Measurements from ENCODE around the gene PEX14. TPM values are rescaled to one million over a fixed set of nuclear protein-coding genes. Genes with fewer than 3 reads are reported as not detected.

Gene PEX14
- total RNA-seq, 1 donor from 2014 or later = 35.4 TPM

DNA sequence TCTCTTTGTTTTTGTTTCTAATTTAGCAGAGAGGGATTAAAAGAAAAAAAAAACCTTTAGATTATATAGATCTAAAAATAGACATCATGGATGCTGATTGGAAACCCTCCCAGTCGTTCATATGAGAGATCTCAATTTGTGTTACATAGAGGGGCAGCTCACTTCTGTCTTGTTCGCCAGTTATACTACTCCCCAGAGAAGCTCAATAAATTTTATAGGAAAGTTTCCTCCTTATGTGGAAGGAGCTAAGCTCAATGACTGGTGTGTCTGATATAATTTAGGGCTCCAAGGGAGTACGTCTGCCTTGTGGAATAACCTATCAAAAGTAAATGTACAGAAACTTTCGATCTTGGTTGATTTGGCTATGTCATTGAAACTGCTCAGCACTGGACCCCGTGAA, 117.6 kb downstream of the PEX14 start:
- no peak for DNase-seq (ENCODE audit: low spot score)

DNA sequence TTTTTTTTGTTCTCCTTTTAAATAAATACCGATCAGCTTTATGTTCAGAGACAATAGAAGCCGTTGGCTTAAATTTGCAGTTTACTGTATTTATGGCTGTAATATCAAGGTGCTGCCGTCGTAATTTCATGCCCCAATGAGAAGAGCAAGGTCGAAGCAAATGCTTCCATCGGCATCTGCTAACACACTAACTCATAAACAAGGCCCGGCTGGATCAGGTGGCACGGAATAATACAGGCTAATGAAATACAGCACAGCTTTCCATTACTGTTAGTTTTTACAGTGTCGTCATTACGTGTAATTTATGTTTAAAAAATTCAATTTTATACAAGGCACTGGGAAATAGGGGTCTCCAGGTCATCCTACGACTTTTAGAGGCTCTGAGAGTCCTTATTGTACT, 119.0 kb downstream of the PEX14 start:
- no peak for DNase-seq (ENCODE audit: low spot score)

DNA sequence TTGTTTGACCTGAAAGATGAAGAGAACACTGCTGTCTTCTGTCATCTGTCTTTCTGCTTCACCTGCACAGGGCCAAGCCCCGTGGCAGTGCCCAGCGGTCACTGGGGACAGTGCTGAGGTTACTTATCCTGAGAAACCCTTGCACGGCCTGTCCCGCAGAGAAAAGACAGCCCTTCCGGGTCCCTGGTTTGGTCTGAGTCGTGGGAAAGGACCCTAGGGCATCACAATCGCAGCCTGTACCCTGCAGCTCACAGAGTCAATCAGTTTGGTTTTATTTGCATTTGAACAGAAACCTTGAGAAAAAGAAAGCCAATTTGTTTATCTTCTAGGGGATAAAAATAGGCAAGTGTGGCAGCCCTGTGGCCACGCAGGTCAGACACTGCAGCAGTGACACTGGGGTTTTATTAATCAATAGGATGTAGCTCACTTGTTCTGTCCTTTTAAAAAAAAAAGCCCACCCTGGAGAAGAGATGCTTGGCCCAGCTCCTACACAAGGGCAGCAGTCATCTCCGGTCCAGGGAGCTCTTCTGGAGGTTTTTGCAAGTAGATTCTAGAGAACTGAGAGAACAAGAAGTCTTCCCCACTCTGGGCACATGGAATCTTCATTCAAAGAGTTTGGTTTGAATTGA, 120.0 kb downstream of the PEX14 start:
- DNase-seq (ENCODE audit: low spot score) = no peak

DNA sequence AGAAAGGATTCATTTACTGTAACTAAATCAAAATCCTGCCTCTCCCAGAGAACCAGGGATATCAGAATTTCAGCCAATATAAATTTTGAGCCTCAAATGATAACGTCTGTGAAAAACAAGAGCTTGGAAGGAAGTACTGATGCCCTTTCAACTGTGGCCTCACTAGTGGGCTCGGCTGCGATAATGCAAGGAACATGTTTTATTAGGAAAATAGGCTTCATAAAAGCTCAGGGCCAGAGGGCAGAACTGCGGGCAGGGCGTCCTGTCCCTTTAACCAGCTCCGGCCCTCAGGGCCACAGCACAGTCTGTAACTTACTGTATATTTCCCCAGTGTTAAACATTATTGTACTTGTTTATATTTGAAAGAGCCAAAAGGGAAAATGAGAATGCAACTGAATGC, 122.0 kb downstream of the PEX14 start:
- DNase-seq (ENCODE audit: low spot score) = no peak

DNA sequence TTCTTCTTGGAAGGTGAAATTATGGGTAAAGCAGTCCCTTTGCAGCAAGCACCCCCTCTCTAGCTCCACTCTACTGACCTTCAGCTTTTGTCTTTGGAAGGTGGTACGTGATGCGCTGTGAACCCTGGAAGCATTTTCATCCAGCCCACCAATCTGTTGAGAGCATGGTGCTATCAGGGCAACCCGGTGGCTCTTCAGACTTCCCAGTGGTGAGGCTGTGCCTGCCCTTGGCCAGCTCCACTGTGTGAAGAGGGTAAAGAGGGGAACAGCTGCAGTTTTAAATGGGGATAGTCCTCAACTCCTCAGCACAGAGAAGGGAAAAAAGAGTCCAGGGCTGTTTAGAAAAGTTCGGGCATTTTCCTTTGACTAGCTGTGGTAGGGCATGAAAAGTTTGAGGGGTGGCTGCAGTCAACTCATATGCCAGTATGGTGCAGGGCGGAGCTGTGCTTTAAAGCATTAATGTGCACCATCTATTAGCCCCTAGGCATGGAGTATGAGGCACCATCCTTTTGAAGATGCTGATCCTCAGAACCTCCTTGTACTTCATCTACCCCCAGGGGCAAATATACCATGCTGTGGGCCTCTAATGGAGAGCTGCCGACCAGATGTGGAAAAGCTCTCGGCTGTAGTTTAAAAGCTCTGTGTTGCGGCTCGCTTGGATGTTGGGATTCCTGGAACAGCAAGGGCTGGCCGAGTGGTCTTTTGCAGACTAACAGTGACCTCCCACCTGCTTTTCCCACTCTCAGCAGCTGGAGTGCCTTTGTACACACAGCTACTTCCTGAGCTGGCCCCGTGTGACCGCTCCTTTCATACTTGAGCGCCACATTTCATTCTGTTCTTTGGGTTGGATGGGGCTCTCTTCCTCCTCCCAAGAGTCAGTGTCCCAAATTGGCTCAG, 123.0 kb downstream of the PEX14 start:
- DNase-seq (ENCODE audit: low spot score) = no peak

DNA sequence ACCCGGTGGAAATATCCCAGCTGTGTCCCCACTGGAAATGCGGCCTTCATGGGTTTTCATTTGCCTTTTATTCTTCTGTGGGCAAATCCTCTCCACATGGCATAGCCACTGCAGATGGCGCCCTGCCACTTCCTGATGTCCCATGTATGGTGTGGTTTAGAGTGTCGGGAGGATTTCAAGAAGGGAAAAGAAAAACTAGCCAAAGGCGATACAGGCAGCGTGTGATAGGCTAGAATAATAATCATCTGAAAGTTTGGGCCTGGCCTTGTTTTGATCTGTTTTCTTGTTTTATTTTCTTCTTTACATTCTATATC, 123.6 kb downstream of the PEX14 start:
- DNase-seq (ENCODE audit: low spot score) = peak; percentile 47

DNA sequence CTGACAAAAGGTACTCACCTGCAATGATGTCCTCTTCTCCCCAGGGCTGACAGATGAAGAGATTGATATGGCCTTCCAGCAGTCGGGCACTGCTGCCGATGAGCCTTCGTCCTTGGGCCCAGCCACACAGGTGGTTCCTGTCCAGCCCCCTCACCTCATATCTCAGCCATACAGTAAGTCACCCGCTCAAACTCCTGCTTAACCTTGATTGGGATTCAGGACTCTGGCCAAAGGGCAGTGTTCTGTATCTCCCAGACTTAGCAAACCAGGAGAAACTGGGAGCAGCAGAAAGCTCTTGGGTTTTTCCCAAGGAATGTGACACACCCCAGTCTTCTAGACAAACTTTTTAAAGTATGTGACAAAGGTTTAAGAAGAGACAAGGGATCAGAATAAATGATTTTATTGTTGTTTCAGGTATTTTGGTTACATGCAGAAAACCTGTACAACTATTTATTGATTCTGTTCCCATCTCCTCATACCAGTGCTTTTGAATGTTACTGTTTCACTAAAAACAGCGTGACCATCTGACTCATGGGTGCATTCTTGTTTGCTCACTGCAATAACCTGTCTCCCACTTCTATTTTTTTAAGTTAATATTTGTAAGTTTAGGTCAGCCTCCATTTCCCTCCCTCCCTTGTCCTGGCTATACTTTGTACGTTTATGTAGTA, 124.6 kb downstream of the PEX14 start:
- peak; percentile 39 for DNase-seq (ENCODE audit: low spot score)

DNA sequence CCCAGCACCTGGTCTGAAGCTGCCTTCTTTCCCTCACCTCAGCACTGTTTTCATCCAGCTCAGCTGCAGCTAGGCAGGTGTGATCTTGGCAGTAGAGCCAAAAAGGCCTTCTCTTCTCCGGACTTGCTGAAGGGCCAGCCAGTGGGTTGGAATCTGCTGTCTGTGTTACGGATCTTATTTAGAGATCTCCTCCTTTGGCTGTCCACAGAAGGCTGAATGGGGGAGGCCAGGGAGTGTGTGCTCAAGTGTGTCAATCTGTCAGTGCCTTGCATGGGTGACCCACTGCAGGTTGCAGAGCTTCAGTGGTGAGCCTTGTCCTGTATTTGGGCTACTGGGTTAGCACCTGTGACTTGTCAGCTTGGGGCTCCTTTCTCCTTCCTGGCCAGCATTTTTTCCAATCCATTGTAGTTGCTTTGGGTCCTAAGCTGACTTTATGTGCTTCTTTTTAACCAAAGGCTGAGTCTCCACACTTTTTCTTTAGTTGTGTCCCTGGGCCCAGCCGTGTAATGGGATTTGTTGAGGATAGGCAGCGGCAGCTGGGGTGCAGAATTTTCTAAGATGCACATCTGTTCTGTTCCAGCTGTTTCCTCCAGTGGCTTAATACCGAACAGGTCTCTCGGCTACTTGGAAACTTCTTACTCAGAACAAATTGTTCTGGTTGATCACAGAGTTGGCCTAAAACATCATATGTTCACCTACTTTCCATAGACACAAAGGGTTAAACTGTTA, 126.8 kb downstream of the PEX14 start:
- peak; percentile 41 for DNase-seq (ENCODE audit: low spot score)

DNA sequence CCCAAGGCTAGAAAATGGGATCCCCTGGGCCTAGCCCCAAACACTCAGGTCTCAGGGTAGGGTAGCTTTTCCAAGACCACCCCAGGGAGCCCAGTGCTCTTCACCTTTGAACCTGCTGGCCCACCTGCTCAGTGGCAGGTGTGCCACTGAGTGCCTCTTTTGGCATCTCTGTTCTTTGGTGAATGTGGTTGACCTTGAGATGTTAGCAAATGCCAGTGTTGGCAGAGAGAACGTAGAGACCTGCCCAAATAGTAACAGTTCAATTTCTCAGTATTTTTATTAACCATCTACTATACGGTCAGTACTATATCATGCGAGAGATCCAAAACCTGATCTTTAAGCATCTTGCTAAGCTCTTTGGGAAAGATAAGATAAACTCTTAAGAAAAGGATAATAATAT, 128.2 kb downstream of the PEX14 start:
- DNase-seq (ENCODE audit: low spot score) = no peak

DNA sequence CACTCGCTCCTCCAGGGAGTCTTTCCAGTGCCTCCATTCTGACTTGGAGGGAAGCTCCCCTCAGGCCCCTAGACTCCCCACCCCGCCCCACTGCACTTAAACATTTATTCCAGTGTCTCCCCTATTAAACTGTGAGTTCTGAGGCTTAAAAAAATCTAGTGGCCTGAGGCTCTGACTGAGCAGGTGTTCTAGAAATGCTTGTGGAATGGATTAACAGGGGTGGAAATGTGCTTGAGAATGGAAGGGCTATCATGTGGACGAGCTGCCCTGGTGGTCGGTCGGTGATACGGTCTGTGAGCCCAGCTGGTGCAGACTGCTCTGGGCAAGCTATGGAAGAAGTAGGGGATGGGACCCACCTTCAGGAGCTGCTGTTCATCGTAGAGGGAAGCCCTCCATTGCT, 130.2 kb downstream of the PEX14 start:
- peak; percentile 53 for DNase-seq (ENCODE audit: low spot score)

DNA sequence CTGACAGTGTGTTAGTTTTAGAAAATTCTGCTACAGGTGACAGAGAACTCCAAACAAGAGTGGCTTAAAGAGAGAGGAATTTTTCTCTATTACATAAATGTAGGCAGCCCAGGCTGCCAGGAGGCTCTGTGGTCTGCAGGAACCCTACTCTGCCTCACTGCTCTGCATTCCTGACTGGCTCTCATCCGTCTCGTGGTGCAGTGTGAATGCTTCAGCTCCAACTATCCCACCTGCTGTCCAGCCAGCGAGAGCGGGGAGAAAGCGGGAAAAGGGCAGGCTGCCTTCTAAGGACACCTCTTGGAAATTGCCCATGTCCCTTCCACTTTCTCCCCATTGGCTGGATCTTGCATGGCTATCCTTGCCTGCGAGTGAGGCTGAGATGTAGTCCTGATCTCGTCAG, 131.3 kb downstream of the PEX14 start:
- DNase-seq (ENCODE audit: low spot score) = peak; percentile 72

DNA sequence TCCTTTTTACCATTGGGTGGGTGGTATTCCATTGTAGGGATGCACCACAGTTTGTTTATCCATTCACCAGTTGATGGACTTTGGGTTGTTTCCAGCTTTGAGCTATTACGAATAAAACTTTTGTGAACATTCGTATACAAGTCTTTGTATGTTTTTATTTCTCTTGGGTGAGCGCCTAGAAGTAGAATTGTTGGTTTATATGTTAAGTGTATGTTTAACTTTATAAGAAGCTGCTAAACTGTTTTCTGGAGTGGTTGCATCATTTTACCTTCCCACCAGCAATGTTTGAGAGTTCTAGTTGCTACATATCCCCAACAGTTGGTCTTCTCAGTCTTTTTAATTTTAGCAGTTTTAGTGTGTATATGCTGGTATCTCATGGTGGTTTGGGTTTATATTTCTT, 132.5 kb downstream of the PEX14 start:
- no peak for DNase-seq (ENCODE audit: low spot score)

DNA sequence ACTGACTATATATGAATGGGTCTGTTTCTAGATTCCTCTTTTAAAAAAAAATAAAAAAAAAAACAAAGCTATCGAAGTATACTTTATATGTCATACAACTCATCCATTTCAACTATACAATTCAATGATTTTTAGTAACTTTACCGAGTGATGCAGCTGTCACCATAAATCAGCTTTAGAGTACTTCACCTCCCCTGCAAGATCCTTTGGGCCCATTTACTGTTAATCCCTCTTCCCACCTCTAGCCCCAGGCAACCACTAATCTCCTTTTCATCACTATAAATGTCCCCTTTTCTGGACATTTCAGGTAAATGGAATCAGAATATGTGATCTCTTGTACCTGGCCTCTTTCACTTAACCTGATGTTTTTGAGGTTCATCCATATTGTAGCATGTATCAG, 133.9 kb downstream of the PEX14 start:
- DNase-seq (ENCODE audit: low spot score) = no peak

DNA sequence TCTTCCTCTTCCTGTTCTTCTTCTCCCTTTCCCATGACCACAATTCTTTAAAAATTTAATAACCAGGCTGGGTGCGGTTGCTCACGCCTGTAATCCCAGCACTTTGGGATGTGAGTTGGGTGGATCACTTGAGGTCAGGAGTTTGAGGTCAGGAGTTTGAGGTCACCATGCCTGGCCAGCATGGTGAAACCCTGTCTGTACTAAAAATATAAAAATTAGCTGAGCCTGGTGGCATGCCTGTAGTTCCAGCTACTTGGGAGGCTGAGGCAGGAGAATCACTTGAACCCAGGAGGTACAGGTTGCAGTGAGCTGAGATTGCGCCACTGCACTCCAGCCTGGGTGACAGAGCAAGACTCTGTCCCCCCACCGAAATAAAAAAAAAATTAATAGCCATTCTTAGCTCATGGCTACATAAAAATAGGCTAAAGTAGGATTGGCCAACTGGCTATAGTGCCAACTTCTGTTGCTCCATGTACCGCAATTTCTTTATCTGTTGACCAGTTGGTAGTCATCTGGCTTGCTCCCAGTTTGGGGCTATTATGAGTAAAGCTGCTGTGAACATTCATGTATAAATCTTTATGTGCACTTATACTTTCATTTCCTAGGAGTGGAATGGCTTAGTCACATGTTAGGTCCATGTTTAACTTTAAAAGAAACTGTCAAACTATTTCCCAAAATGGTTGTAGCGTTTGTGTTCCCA, 136.3 kb downstream of the PEX14 start:
- no peak for DNase-seq (ENCODE audit: low spot score)

DNA sequence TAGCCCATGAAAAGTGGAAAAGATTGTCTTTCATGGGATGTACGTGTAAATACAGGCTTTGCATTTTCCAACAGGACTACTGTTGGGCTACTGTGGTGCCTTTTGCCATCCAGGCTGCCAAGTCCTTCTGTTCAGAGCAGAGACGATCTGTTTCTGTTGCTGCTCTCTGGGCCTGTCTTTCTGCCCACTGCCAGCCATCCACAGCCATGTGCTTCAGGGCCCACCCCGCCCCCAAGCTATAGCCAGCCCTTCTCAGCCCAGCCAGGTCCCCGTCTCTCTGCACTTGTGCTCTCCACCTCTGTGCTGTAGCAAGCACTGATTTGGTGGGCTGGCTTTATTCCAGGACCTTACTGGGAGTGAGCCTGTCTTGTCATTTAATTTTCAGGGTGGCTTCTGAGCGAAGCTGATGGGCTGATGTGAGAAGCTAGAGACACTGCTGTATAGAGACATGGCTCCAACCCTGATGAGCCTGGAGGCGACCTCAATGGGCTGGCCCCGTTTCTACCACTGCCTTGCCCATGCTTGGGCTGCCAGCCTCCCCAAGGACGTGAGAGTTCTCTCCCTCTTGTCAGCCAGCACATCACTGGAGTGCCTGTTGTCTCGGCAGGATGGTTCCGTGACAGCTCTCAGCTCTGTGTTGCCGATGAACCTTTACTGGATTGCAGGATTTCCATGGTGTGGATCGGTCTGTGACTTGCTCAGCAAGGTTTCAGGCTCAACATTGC, 137.8 kb downstream of the PEX14 start:
- DNase-seq (ENCODE audit: low spot score) = peak; percentile 85

DNA sequence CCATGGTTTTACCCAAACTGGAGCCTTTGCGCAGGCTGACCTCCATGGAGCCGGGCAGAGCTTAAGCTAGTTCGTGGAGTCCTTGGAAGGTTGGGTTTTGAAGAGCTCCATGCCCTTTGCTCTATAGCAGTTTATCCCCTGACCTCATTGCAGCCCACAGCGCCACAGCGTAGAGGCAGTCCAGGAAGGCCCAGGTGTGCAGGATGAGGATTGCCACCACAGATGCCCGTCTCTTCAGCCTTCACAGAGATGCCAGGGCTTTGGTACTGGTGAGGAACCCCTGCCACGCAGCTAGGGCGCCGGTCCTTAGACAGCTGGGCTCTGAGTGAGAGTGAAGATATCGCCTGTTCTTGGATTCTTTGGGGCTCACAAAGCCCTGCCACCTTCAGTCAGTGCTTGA, 138.6 kb downstream of the PEX14 start:
- DNase-seq (ENCODE audit: low spot score) = peak; percentile 77

DNA sequence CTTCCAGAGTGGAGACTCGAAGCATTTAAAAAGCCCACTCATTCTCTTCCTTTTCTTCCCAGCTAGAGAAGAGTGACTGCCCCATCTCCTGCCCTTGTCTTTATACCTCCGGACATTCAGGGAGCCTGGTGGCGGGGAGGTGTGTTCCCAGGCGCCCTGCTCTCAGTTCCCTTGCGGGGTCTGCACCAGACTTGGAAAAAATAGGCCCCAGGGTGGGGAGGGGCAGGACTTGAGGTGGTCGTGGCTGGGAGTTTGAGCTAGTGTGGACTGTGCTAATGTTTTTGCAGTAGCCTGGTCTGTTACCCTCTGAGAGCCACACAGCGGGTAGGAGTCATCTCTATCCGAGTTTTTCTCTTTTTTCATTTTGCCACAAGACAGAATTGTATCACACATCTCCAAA, 139.1 kb downstream of the PEX14 start:
- peak; percentile 62 for DNase-seq (ENCODE audit: low spot score)

DNA sequence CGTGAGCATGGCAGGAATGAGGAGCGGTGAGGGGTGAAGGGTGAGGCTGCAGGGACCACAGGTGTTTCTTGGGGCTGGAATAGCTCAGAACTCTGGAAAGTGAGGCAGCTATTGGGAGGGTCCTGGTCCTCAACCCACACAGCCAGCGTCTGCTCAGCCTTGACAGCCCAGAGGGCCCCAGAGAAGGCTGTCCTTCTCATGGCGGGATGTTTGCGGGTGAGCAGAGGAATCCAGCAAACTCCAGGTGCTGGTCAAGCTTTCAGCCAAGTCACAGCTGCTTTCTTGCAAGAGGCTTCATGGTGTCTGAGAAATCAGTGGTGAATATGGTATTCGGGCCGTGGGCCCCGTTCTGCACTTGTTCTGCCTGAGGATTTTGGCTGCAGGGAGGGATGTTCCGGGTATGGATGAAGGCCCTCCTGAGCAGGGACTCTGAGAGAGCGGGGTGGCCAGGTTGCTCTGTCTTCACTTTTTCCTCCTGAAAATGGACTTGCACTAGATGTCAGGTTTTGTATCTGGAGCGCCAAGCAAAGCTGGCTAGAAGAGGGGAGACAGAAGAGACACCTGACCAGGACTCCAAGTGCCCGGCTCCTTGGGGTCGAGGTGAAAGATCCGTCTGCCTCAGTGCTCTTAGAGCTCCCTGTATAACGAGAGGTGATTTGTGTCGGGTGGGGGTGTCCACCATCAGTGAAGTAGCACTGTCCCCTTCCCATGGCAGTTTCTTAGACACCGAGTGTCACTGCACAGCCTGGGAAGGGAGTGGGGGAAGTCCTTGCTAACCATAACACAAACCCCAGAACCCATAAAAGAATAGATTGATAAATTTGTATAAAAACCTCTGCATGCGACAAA, 139.9 kb downstream of the PEX14 start:
- DNase-seq (ENCODE audit: low spot score) = peak; percentile 75

DNA sequence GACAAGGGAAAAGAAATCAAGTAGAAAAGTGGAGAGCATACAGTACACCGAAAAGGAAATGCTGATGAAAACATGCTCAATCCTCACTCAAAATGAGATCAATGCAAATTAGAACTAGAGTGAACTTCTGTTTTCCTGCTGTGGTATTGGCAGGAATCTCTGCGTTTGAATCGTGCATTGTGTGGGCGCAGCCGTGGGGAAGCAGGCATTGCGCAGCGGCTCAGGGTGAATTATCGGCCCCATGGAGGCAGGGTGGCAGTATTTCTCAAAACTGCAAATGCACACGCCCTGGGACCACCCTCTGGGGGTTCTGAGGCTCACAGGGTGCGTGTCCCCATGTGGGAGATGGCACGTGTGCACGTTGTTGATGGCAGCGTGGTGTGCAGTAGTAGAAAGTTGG, 140.6 kb downstream of the PEX14 start:
- DNase-seq (ENCODE audit: low spot score) = peak; percentile 43

Data from mesenteric fat pad (tissue), 1 donor.